GM18867 (cell line): Measurements from ENCODE around the gene TIMP1.

Source experiments
- ATAC-seq: cut with Tn5 transposase; IDR thresholded peaks from one replicate; pipeline ENCODE4 v1.9.1; 2021; ENCODE audit warnings: mild to moderate bottlenecking, moderate library complexity; ENCODE audit not compliant: unreplicated experiment

The TIMP1 gene

GRCh38 chrX:47573341-47574075 is 8.7 kb upstream of the TIMP1 start:
- ATAC-seq = no peak

- ATAC-seq = no peak
Observed at GRCh38 chrX:47574076-47574546, 8.1 kb upstream of the TIMP1 start.

- no peak for ATAC-seq
Observed at GRCh38 chrX:47574547-47575301, 7.5 kb upstream of the TIMP1 start.

GRCh38 chrX:47576021-47576898 is 6.0 kb upstream of the TIMP1 start:
- no peak for ATAC-seq

GRCh38 chrX:47577424-47577823 is 4.8 kb upstream of the TIMP1 start:
- no peak for ATAC-seq

- ATAC-seq = no peak
Observed at GRCh38 chrX:47577901-47578300, 4.3 kb upstream of the TIMP1 start.

- no peak for ATAC-seq
Observed at GRCh38 chrX:47578692-47579091, 3.5 kb upstream of the TIMP1 start.

- ATAC-seq = no peak
Observed at GRCh38 chrX:47579537-47579936, 2.7 kb upstream of the TIMP1 start.

GRCh38 chrX:47583240-47583861 is 1.1 kb downstream of the TIMP1 start:
- ATAC-seq = no peak

- no peak for ATAC-seq
Observed at GRCh38 chrX:47584714-47585113, 2.5 kb downstream of the TIMP1 start.

GRCh38 chrX:47585273-47585672 is 3.0 kb downstream of the TIMP1 start:
- ATAC-seq = no peak

- ATAC-seq = no peak
Observed at GRCh38 chrX:47586043-47586787, 4.0 kb downstream of the TIMP1 start.

- ATAC-seq = no peak
Observed at GRCh38 chrX:47587091-47587891, 5.1 kb downstream of the TIMP1 start.

- ATAC-seq = no peak
Observed at GRCh38 chrX:47587906-47588735, 5.9 kb downstream of the TIMP1 start.

GRCh38 chrX:47590984-47591383 is 8.7 kb downstream of the TIMP1 start:
- no peak for ATAC-seq

GRCh38 chrX:47593522-47593921 is 11.3 kb downstream of the TIMP1 start:
- ATAC-seq = no peak

GRCh38 chrX:47595716-47596251 is 13.5 kb downstream of the TIMP1 start:
- no peak for ATAC-seq

- no peak for ATAC-seq
Observed at GRCh38 chrX:47596256-47596655, 14.0 kb downstream of the TIMP1 start.
